ENCODE data around the gene FADS1. TPM values are rescaled to one million over a fixed set of nuclear protein-coding genes. Genes with fewer than 3 reads are reported as not detected.

The FADS1 gene
- total RNA-seq, 4 donors from 2014 or later: 20.8 to 37.4 (median 32.0) TPM

DNA sequence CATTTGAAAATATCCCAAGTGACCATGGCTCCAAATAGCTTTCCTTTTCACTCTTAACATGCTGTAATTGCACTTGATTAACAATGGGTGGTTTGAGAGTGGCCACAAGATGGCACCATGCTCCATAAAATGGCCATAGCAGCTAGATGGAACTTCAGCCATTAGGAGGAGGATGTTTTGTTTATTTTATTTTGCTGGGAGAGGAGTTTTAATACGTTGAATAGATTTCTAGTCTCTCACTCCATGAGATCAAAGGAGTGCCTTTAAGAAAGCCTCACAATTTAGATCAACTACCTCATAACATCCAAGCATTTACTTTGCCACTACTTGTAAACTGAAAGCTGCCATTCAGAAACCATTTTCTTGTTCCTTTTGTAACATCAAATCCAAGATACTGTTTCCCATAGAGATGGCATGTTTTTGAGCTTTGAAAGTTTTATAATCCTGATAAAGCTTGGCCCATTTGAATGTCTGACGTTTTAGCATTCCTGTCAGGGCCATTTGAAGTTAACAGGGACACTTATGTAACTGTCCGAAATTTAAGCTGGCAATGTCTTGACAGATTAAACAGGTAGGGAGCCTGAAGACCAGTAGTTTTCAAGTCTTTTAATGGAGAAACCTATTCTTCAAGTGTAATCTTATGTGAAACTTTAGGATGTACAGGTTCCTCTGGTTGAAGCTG is 19.4 kb downstream of the FADS1 start:
- Histone ChIP-seq H3K36me3 (peaks cover 0 to 28% of the 10 kb centered on the region in 2 donors), H3K9me3 (no peaks in the 10 kb centered on the region), H3K4me3 (no peak overlapping the region), H3K4me1 (peaks cover 0 to 29% (median 15%) of the 10 kb centered on the region in 3 donors), H3K27me3 (no peaks in the 10 kb centered on the region), H3K27ac (peak overlapping the region; percentile 60 to 71 (median 66))
- TF ChIP-seq, protein P1, sequence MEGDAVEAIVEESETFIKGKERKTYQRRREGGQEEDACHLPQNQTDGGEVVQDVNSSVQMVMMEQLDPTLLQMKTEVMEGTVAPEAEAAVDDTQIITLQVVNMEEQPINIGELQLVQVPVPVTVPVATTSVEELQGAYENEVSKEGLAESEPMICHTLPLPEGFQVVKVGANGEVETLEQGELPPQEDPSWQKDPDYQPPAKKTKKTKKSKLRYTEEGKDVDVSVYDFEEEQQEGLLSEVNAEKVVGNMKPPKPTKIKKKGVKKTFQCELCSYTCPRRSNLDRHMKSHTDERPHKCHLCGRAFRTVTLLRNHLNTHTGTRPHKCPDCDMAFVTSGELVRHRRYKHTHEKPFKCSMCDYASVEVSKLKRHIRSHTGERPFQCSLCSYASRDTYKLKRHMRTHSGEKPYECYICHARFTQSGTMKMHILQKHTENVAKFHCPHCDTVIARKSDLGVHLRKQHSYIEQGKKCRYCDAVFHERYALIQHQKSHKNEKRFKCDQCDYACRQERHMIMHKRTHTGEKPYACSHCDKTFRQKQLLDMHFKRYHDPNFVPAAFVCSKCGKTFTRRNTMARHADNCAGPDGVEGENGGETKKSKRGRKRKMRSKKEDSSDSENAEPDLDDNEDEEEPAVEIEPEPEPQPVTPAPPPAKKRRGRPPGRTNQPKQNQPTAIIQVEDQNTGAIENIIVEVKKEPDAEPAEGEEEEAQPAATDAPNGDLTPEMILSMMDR (IDR thresholded peaks at IDR 0.05): peak; percentile 77 to 94 (median 88)
- TF ChIP-seq POLR2A (IDR thresholded peaks at IDR 0.05): no peak
- peak; percentile 33 for TF ChIP-seq POLR2AphosphoS5 (IDR thresholded peaks at IDR 0.05)
- peak; percentile 44 for ATAC-seq
- 14 to 20% methylated on average over 3 of the region's 3 CpGs for WGBS, 2 donors (ENCODE audit: low coverage in 1 of 2)

DNA sequence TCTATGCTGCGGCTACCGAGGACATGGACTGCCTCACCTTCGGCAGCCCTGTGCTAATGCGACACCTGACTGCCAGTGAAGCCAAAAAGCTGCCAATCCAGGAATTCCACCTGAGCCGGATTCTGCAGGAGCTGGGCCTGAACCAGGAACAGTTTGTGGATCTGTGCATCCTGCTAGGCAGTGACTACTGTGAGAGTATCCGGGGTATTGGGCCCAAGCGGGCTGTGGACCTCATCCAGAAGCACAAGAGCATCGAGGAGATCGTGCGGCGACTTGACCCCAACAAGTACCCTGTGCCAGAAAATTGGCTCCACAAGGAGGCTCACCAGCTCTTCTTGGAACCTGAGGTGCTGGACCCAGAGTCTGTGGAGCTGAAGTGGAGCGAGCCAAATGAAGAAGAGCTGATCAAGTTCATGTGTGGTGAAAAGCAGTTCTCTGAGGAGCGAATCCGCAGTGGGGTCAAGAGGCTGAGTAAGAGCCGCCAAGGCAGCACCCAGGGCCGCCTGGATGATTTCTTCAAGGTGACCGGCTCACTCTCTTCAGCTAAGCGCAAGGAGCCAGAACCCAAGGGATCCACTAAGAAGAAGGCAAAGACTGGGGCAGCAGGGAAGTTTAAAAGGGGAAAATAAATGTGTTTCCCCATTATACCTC is 20.8 kb downstream of the FADS1 start:
- Histone ChIP-seq H3K4me1 (peaks cover 0 to 39% (median 24%) of the 10 kb centered on the region in 3 donors), H3K9me3 (no peaks in the 10 kb centered on the region), H3K27ac (no peak overlapping the region), H3K27me3 (no peaks in the 10 kb centered on the region), H3K36me3 (peaks cover 0 to 14% of the 10 kb centered on the region in 2 donors), H3K4me3 (no peak overlapping the region)
- no peak for TF ChIP-seq POLR2AphosphoS5 (IDR thresholded peaks at IDR 0.05)
- TF ChIP-seq EP300 (IDR thresholded peaks at IDR 0.05): no peak
- TF ChIP-seq, protein P1 (IDR thresholded peaks at IDR 0.05): no peak
- TF ChIP-seq POLR2A (IDR thresholded peaks at IDR 0.05): no peak
- no peak for ATAC-seq
- WGBS, 2 donors (ENCODE audit: low coverage in 1 of 2): 90 to 93% methylated on average over 2 to 10 of the region's 18 CpGs

GRCh38 chr11:61795459-61795858 is 21.3 kb downstream of the FADS1 start:
- no peak overlapping the region for H3K4me3 ChIP-seq
- H3K27me3 ChIP-seq: no peaks in the 10 kb centered on the region
- no peak overlapping the region for H3K27ac ChIP-seq
- H3K36me3 ChIP-seq: peaks cover 0 to 14% of the 10 kb centered on the region in 2 donors
- peaks cover 0 to 42% (median 27%) of the 10 kb centered on the region in 3 donors for H3K4me1 ChIP-seq
- TF ChIP-seq, protein P1 (IDR thresholded peaks at IDR 0.05): no peak
- TF ChIP-seq POLR2A (IDR thresholded peaks at IDR 0.05): no peak
- TF ChIP-seq POLR2AphosphoS5 (IDR thresholded peaks at IDR 0.05): no peak
- no peak for TF ChIP-seq EP300 (IDR thresholded peaks at IDR 0.05)
- no peaks in the 10 kb centered on the region for H3K9me3 ChIP-seq
- no peak for ATAC-seq
- 72% methylated on average over 11 of the region's 12 CpGs; no CpG with 5 or more reads in 1 of the 2 donors for WGBS, 2 donors (ENCODE audit: low coverage in 1 of 2)

GRCh38 chr11:61794579-61794978 is 22.2 kb downstream of the FADS1 start:
- no peaks in the 10 kb centered on the region for H3K9me3 ChIP-seq
- H3K4me1 ChIP-seq: peaks cover 0 to 51% (median 27%) of the 10 kb centered on the region in 3 donors
- 90 to 97% methylated on average over 3 to 4 of the region's 4 CpGs for WGBS, 2 donors (ENCODE audit: low coverage in 1 of 2)
- no peak overlapping the region for H3K4me3 ChIP-seq
- TF ChIP-seq EP300 (IDR thresholded peaks at IDR 0.05): no peak
- no peak overlapping the region for H3K27ac ChIP-seq
- ATAC-seq: no peak
- H3K27me3 ChIP-seq: no peaks in the 10 kb centered on the region
- peaks cover 0 to 22% of the 10 kb centered on the region in 2 donors for H3K36me3 ChIP-seq

- peak overlapping the region in 1 of 2 donors; percentile 84 for H3K4me3 ChIP-seq
- H3K27me3 ChIP-seq: no peaks in the 10 kb centered on the region
- TF ChIP-seq POLR2AphosphoS5 (IDR thresholded peaks at IDR 0.05) (no peak), POLR2A (IDR thresholded peaks at IDR 0.05) (no peak), EP300 (IDR thresholded peaks at IDR 0.05) (no peak)
- TF ChIP-seq, protein P1 (IDR thresholded peaks at IDR 0.05): no peak
- WGBS, 2 donors (ENCODE audit: low coverage in 1 of 2): 34 to 54% methylated on average over 2 to 3 of the region's 3 CpGs
- H3K9me3 ChIP-seq: no peaks in the 10 kb centered on the region
- peaks cover 0 to 52% (median 27%) of the 10 kb centered on the region in 3 donors for H3K4me1 ChIP-seq
- H3K36me3 ChIP-seq: peaks cover 0 to 30% of the 10 kb centered on the region in 2 donors
- no peak for ATAC-seq
- no peak overlapping the region for H3K27ac ChIP-seq
Observed at GRCh38 chr11:61793829-61794204, 23.0 kb downstream of the FADS1 start.
